Astrocyte (in vitro differentiated cells and primary cell): ENCODE results near the gene CELF5. TPM values are rescaled to one million over a fixed set of nuclear protein-coding genes. Genes with fewer than 3 reads are reported as not detected.
"Not testable (repeated sequence)": the region's sequence is repeated elsewhere in the genome, so short reads cannot be mapped to it uniquely, and the experiment has no call there.

Source experiments
- DNase-seq: peaks from one replicate; pipeline ENCODE4 v3.0.0-alpha.2; 2010; ENCODE audit warnings: low read depth
- FAIRE-seq: peaks from 2 replicates; lab custom pipeline; 2011; peaks lifted over from hg19 to GRCh38; lab: Jason Lieb, UNC
- H2AFZ ChIP-seq: 2 replicates; pipeline ENCODE4 v1.6.0; 2012; ENCODE audit warnings: low read depth, low read length, inconsistent platforms
- H3K27ac ChIP-seq: 2 replicates; pipeline ENCODE4 v1.5.1; 2011; ENCODE audit warnings: low read depth, low read length, inconsistent platforms
- H3K27me3 ChIP-seq: 2 replicates; pipeline ENCODE4 v1.6.0; 2011; ENCODE audit warnings: low read length, inconsistent platforms; ENCODE audit not compliant: insufficient read depth
- H3K36me3 ChIP-seq: 2 replicates; pipeline ENCODE4 v1.5.1; 2011; ENCODE audit warnings: low read length, inconsistent platforms; ENCODE audit not compliant: insufficient read depth
- H3K4me1 ChIP-seq: 2 replicates; pipeline ENCODE4 v1.5.1; 2011; ENCODE audit warnings: low read length, inconsistent platforms; ENCODE audit not compliant: insufficient read depth
- H3K4me2 ChIP-seq: 2 replicates; pipeline ENCODE4 v1.6.0; 2012; ENCODE audit warnings: low read length, inconsistent platforms
- H3K4me3 ChIP-seq: 2 replicates; pipeline ENCODE4 v1.5.1; 2011; ENCODE audit warnings: low read depth, mild to moderate bottlenecking, low read length, inconsistent platforms; ENCODE audit not compliant: insufficient read depth
- H3K79me2 ChIP-seq: 2 replicates; pipeline ENCODE4 v1.6.0; 2012; ENCODE audit warnings: mild to moderate bottlenecking, low read length, inconsistent platforms; ENCODE audit not compliant: insufficient read depth
- H3K9ac ChIP-seq: 2 replicates; pipeline ENCODE4 v1.6.0; 2012; ENCODE audit warnings: mild to moderate bottlenecking, low read length, inconsistent platforms
- H3K9me3 ChIP-seq: 2 replicates; pipeline ENCODE4 v1.5.1; 2012; ENCODE audit warnings: low read depth, mild to moderate bottlenecking, low read length, inconsistent platforms; ENCODE audit not compliant: insufficient read depth
- H4K20me1 ChIP-seq: 2 replicates; pipeline ENCODE4 v1.6.0; 2012; ENCODE audit warnings: low read length, inconsistent platforms; ENCODE audit not compliant: insufficient read depth
- H3K27ac Mint-ChIP-seq: one replicate; pipeline ENCODE4 v1.8.0; 2021; ENCODE audit warnings: mild to moderate bottlenecking, mixed read lengths; ENCODE audit not compliant: unreplicated experiment
- H3K27me3 Mint-ChIP-seq: one replicate; pipeline ENCODE4 v1.8.0; 2021; ENCODE audit warnings: low read depth, mixed read lengths; ENCODE audit not compliant: unreplicated experiment
- H3K36me3 Mint-ChIP-seq: one replicate; pipeline ENCODE4 v1.8.0; 2021; ENCODE audit warnings: low read depth, mixed read lengths; ENCODE audit not compliant: unreplicated experiment
- H3K4me1 Mint-ChIP-seq: one replicate; pipeline ENCODE4 v1.8.0; 2021; ENCODE audit warnings: low read depth, mixed read lengths; ENCODE audit not compliant: unreplicated experiment
- H3K4me3 Mint-ChIP-seq: one replicate; pipeline ENCODE4 v1.8.0; 2021; ENCODE audit warnings: mild to moderate bottlenecking, moderate library complexity, mixed read lengths; ENCODE audit not compliant: unreplicated experiment
- H3K9me3 Mint-ChIP-seq: one replicate; pipeline ENCODE4 v1.8.0; 2021; ENCODE audit warnings: mild to moderate bottlenecking, mixed read lengths; ENCODE audit not compliant: unreplicated experiment
- EZH2 ChIP-seq: IDR thresholded peaks from 2 replicates; pipeline ENCODE4 v1.6.1; 2012; ENCODE audit warnings: mild to moderate bottlenecking, low read length, inconsistent platforms; ENCODE audit not compliant: insufficient read depth
- total RNA-seq: library from RNA; stranded (reverse); gene quantifications from 2 replicates; pipeline ENCODE4 v1.2.1, GENCODE V29; 2021
- TF ChIP-seq, protein P1 (sequence below): IDR thresholded peaks from 2 replicates; pipeline ENCODE4 v1.5.1; 2011; ENCODE audit warnings: low read depth, mild to moderate bottlenecking, inconsistent platforms, low read length, moderate library complexity; ENCODE audit not compliant: insufficient read depth

CELF5 gene
- total RNA-seq, 1 donor from 2014 or later = 1.2 TPM

DNA sequence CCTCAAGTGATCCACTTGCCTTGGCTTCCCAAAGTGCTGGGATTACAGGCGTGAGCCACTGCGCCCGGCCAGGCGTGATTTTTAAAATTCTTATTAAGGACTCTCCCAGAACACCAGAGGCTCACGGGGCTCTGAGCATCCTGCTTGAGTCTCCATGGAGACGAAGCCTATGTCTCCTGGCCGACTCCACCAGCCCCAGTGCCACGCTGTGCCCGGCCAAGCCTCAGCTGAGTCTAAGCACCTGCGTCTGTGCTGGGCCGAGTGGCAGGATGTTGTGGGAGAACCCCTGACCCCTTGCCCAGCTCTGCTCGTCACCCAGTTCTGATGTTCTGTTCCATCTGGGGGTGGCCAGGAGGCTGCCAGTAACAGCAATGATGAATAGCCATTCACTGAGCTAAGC is 3.9 kb upstream of the CELF5 start:
- FAIRE-seq (no peak), DNase-seq (no peak)
- Histone ChIP-seq H4K20me1 (no peaks in the 10 kb centered on the region), H3K4me3 (no peak overlapping the region), H2AFZ (no peak overlapping the region), H3K27me3 (peaks cover 2% of the 10 kb centered on the region), H3K79me2 (no peaks in the 10 kb centered on the region), H3K36me3 (no peaks in the 10 kb centered on the region), H3K9me3 (no peaks in the 10 kb centered on the region), H3K27ac (no peak overlapping the region), H3K4me1 (no peaks in the 10 kb centered on the region), H3K9ac (no peak overlapping the region), H3K4me2 (no peak overlapping the region)
- Mint-ChIP-seq H3K27me3 (peaks cover 10% of the 10 kb centered on the region), H3K4me3 (no peak overlapping the region), H3K27ac (no peak overlapping the region), H3K4me1 (no peaks in the 10 kb centered on the region), H3K36me3 (peaks cover 6% of the 10 kb centered on the region), H3K9me3 (peaks cover 2% of the 10 kb centered on the region)
- TF ChIP-seq, protein P1, sequence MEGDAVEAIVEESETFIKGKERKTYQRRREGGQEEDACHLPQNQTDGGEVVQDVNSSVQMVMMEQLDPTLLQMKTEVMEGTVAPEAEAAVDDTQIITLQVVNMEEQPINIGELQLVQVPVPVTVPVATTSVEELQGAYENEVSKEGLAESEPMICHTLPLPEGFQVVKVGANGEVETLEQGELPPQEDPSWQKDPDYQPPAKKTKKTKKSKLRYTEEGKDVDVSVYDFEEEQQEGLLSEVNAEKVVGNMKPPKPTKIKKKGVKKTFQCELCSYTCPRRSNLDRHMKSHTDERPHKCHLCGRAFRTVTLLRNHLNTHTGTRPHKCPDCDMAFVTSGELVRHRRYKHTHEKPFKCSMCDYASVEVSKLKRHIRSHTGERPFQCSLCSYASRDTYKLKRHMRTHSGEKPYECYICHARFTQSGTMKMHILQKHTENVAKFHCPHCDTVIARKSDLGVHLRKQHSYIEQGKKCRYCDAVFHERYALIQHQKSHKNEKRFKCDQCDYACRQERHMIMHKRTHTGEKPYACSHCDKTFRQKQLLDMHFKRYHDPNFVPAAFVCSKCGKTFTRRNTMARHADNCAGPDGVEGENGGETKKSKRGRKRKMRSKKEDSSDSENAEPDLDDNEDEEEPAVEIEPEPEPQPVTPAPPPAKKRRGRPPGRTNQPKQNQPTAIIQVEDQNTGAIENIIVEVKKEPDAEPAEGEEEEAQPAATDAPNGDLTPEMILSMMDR = no peak
- no peak for TF ChIP-seq EZH2

DNA sequence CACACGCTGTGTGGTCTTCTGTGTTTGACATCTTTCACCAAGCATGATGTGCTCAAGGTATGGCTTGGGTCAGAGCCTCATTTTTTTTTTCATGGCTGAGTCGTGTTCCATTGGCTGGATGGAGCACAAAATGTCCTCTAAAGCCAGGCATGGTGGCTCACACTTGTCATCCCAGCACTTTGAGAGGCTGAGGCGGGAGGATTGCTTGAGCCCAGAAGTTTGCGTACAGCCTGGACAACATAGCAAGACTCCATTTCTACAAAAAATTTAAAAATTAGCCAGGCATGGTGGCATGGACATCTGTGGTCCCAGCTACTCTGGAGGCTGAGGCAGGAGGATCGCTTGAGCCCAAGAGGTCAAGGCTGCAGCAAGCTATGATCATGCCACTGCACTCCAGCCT is 2.9 kb upstream of the CELF5 start:
- not testable (repeated sequence) for H3K4me2 ChIP-seq, DNase-seq, H3K4me3 Mint-ChIP-seq, H3K4me1 Mint-ChIP-seq, H3K4me1 ChIP-seq, H3K27ac Mint-ChIP-seq, H3K79me2 ChIP-seq, H3K9ac ChIP-seq, H4K20me1 ChIP-seq, H3K9me3 ChIP-seq, H3K27ac ChIP-seq, H3K36me3 Mint-ChIP-seq, H3K4me3 ChIP-seq, H3K9me3 Mint-ChIP-seq, FAIRE-seq, H3K36me3 ChIP-seq, H2AFZ ChIP-seq
- peaks cover 17% of the 10 kb centered on the region for H3K27me3 Mint-ChIP-seq
- peaks cover 11% of the 10 kb centered on the region for H3K27me3 ChIP-seq

DNA sequence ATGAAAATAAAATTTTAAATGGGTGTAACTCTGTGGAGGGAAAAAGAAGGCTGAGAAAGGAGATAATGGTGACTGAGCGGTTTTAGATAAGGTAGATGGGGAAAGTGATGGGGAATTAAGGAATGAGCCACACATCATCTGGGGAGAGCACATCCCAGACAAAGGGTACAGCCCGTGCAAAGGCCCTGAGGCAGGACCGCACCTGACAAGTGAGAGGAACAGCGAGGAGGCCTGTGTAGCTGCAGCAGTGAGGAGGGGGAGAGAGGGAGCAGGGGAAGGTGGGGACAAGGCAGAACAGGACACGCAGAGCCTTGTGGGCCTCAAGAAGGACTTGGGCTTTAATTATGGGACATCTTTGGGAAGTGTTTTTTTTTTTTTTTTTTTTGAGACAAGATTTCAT is 1.8 kb upstream of the CELF5 start:
- no peak overlapping the region for H3K4me3 Mint-ChIP-seq
- no peak overlapping the region for H3K9ac ChIP-seq
- no peak overlapping the region for H2AFZ ChIP-seq
- H3K4me2 ChIP-seq = no peak overlapping the region
- H3K27me3 ChIP-seq = peaks cover 13% of the 10 kb centered on the region
- H3K4me3 ChIP-seq = no peak overlapping the region
- no peaks in the 10 kb centered on the region for H3K4me1 ChIP-seq
- H3K27me3 Mint-ChIP-seq = peaks cover 26% of the 10 kb centered on the region
- TF ChIP-seq, protein P1 = no peak
- no peak for TF ChIP-seq EZH2
- H3K4me1 Mint-ChIP-seq = no peaks in the 10 kb centered on the region
- no peak overlapping the region for H3K27ac Mint-ChIP-seq
- no peak for FAIRE-seq
- H3K9me3 Mint-ChIP-seq = peaks cover 2% of the 10 kb centered on the region
- H3K79me2 ChIP-seq = no peaks in the 10 kb centered on the region
- H3K27ac ChIP-seq = no peak overlapping the region
- no peaks in the 10 kb centered on the region for H3K9me3 ChIP-seq
- DNase-seq = no peak
- no peaks in the 10 kb centered on the region for H3K36me3 ChIP-seq
- H3K36me3 Mint-ChIP-seq = no peaks in the 10 kb centered on the region
- H4K20me1 ChIP-seq = no peaks in the 10 kb centered on the region
